Adipocyte (in vitro differentiated cells): Measurements from ENCODE around the gene DNAH14.
A peak's percentile ranks its signal among the peaks of the same experiment; 100 is the strongest.
"Not testable (repeated sequence)": the region's sequence is repeated elsewhere in the genome, so short reads cannot be mapped to it uniquely, and the experiment has no call there.

Experiments used
- DNase-seq: peaks from one replicate; pipeline ENCODE4 v3.0.0-alpha.2; 2015; ENCODE audit warnings: low read depth
- H3K27me3 ChIP-seq: replicated peaks from 2 replicates; pipeline ENCODE4 v1.7.0; 2013; ENCODE audit warnings: mild to moderate bottlenecking, low read length, moderate library complexity; ENCODE audit not compliant: control insufficient read depth, insufficient read depth
- H3K36me3 ChIP-seq: 2 replicates; pipeline ENCODE4 v1.7.0; 2013; ENCODE audit warnings: low read length, mild to moderate bottlenecking, moderate library complexity; ENCODE audit not compliant: control insufficient read depth, insufficient read depth, severe bottlenecking
- H3K4me1 ChIP-seq: 2 replicates; pipeline ENCODE4 v1.7.0; 2013; ENCODE audit warnings: mild to moderate bottlenecking, low read length, moderate library complexity; ENCODE audit not compliant: control insufficient read depth, insufficient read depth
- H3K4me3 ChIP-seq: 2 replicates; pipeline ENCODE4 v1.7.0; 2013; ENCODE audit warnings: mild to moderate bottlenecking, low read length, moderate library complexity
- H3K9ac ChIP-seq: 2 replicates; pipeline ENCODE4 v1.7.0; 2013; ENCODE audit warnings: mild to moderate bottlenecking, low read length, moderate library complexity
- H3K9me3 ChIP-seq: 2 replicates; pipeline ENCODE4 v1.7.0; 2013; ENCODE audit warnings: mild to moderate bottlenecking, low read length, moderate library complexity; ENCODE audit not compliant: control insufficient read depth

DNAH14 gene

DNA sequence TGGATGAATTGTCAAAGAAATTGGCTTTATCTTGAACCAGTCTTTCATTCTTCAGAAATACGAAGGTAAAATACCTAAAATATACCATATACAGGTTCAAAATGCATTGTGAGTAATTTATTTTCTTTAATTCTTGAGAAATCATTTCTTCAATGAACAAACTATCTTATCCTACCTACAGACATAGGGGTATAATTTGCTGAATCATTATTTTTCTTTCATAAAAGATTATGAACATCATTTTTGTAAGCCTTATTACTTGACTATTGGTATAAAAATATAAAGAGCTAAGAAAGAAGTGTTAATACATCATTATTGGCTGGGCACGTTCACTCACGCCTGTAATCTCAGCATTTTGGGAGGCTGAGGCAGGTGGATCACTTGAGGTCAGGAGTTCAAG is 167.7 kb downstream of the DNAH14 start:
- no peak overlapping the region for H3K4me3 ChIP-seq
- H3K4me1 ChIP-seq, result no peaks in the 10 kb centered on the region
- H3K27me3 ChIP-seq, result no peaks in the 10 kb centered on the region
- H3K9me3 ChIP-seq, result peaks cover 16% of the 10 kb centered on the region
- no peak for DNase-seq
- no peaks in the 10 kb centered on the region for H3K36me3 ChIP-seq
- no peak overlapping the region for H3K9ac ChIP-seq

DNA sequence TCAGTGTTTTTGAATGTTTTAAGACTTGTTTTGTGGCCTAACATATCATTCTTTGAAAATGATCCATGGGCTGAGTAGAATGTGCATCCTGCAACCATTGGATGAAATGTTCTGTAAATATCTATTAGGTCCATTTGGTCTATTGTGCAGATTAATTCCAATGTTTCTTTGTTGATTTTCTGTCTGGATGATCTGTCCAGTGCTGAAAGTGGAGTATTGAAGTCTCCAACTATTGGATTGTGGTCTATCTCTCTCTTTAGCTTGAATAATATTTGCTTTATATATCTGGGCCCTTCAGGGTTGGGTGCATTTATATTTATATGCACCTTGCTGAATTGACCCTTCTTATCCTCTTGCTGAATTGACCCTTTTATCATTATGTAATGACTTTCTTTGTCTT is 181.5 kb downstream of the DNAH14 start:
- Histone ChIP-seq H3K27me3 (no peaks in the 10 kb centered on the region), H3K4me3 (no peak overlapping the region), H3K4me1 (no peaks in the 10 kb centered on the region), H3K9ac (no peak overlapping the region), H3K9me3 (no peaks in the 10 kb centered on the region), H3K36me3 (no peaks in the 10 kb centered on the region)
- no peak for DNase-seq

DNA sequence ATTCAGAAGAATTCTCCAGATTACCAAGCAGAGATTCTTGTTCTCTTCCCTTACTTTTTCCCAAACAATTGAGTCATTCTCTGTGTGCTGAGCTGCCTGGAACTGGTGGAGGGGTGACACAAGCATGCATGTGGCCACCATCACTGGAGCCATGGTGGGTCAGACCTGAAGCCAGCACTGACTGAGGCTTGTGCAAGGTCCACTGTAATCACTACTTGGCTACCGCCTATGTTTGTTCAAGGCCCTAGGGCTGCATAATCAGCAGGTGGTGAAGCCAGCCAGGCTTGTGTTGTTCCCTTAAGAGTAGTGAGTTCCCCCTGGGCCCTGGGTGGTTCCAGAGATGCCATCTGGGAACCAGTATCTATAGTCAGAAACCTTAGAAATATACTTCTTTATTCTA is 183.8 kb downstream of the DNAH14 start:
- Histone ChIP-seq H3K4me3 (no peak overlapping the region), H3K36me3 (no peaks in the 10 kb centered on the region), H3K4me1 (no peaks in the 10 kb centered on the region), H3K9ac (no peak overlapping the region), H3K9me3 (no peaks in the 10 kb centered on the region), H3K27me3 (no peaks in the 10 kb centered on the region)
- DNase-seq, result no peak

DNA sequence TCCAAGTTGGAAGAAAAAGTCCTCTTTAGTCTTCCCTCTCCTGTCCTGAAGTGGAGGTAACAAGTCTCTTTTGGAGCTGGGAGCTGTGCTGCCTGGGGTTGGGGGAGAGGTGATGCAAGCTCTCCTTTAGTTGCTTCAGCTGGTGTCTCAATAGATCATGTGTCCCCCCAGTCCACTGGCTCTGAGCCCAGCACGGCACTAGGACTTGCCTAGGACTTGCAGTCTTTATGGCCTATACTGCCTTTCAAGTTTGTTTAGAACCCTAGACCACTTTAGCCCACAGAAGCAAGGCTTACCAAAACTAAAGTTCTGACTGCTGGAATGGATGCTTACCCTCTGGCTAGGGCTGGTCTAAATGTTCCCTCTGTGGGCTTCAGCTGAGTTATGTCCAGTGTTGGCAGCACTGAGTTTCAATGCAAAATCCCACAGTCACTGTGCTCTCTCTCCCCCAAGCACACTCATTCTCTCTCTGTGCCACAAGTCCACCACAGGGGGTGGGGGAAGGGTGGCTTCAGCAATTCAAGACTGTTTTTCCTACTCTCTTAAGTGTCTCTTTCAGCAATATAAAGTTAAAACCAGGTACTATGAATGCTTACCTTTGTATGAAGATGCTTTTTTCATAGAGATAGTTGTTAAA is 185.0 kb downstream of the DNAH14 start:
- no peaks in the 10 kb centered on the region for H3K27me3 ChIP-seq
- no peaks in the 10 kb centered on the region for H3K9me3 ChIP-seq
- H3K36me3 ChIP-seq, result no peaks in the 10 kb centered on the region
- H3K4me1 ChIP-seq, result no peaks in the 10 kb centered on the region
- H3K4me3 ChIP-seq, result no peak overlapping the region
- DNase-seq, result no peak
- no peak overlapping the region for H3K9ac ChIP-seq

DNA sequence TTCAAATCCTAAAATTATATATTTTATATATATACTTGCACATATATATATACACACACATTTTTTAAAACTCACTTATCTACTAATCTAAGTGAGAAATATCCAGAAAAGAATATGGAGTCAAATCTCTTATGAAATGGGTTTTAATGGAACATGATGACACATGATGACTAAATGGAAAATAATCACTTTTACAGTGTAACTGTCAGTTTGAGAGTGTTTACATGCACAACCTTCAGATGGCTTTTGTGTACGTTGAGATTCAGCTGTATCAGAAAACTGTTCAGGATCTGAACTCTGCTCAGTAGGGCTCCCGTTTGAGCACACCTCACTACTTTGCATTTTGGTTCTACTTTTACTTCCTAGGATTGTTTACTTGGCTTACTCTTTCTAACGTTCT is 189.8 kb downstream of the DNAH14 start:
- Histone ChIP-seq H3K9ac (no peak overlapping the region), H3K27me3 (no peaks in the 10 kb centered on the region), H3K4me3 (no peak overlapping the region), H3K36me3 (no peaks in the 10 kb centered on the region), H3K4me1 (peaks cover 2% of the 10 kb centered on the region), H3K9me3 (no peaks in the 10 kb centered on the region)
- DNase-seq, result peak; percentile 1

DNA sequence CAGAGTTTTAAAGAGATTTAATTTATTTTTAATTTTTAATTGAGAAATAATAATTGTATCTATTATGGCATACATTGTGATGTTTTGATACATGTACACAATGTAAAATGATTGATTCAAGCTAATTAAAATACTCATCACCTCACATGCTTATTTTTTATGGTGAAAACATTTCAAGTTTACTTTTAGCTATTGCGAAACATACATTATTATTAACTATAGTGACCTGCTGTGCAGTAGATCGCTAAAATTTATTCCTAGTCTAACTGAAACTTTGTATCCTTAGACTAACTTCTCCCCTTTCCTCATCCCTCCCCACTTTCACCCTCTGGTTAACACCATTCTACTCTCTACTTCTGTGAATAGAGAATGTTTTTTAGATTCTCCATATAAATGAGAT is 191.6 kb downstream of the DNAH14 start:
- Histone ChIP-seq H3K9me3 (peaks cover 6% of the 10 kb centered on the region), H3K36me3 (peaks cover 5% of the 10 kb centered on the region), H3K27me3 (no peaks in the 10 kb centered on the region), H3K9ac (no peak overlapping the region), H3K4me3 (no peak overlapping the region), H3K4me1 (peaks cover 2% of the 10 kb centered on the region)
- no peak for DNase-seq

DNA sequence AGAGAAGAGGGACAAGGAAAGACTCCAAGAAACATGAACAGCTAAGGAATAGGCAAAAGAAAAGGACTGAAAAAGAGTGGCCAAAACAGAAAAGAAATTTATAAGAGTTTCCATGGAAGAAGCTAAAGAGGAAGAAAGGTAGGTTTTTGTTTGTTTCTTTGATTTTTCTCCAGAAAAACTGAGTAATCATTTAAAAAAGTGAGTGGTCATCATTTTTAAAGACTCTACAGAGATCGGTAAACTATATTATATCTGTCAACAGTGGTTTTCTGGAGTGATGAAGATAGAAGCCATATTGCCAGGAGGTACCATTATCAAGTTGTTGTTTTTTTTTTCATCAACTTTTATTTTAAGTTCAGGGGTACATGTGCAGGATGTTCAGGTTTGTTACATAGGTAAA is 202.4 kb downstream of the DNAH14 start:
- no peak overlapping the region for H3K9ac ChIP-seq
- H3K4me1 ChIP-seq, result no peaks in the 10 kb centered on the region
- no peak for DNase-seq
- H3K9me3 ChIP-seq, result peaks cover 20% of the 10 kb centered on the region
- H3K4me3 ChIP-seq, result no peak overlapping the region
- no peaks in the 10 kb centered on the region for H3K27me3 ChIP-seq
- no peaks in the 10 kb centered on the region for H3K36me3 ChIP-seq

DNA sequence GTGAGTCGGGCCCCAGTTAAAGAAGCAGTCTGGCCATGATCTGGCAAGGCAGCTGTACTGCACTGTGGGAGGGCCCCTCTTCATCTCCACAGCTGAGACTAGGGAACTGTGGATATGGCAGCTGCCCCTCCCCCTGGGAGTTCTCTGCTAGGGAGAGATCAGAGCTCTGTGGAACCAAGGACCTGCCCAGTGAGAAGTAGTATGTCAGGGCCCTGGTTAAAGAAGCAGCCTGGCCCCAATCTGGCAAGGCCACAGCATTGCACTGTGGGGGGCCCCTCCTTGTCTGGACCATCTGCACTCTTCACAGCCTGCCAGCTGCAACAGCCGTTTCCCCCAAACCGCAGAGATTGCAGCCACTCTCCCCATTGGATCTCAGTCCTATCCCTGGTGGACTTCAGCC is 208.5 kb downstream of the DNAH14 start:
- DNase-seq, result no peak
- H3K4me3 ChIP-seq, result no peak overlapping the region
- H3K9ac ChIP-seq, result no peak overlapping the region
- H3K9me3 ChIP-seq, result peaks cover 20% of the 10 kb centered on the region
- no peaks in the 10 kb centered on the region for H3K4me1 ChIP-seq
- no peaks in the 10 kb centered on the region for H3K27me3 ChIP-seq
- no peaks in the 10 kb centered on the region for H3K36me3 ChIP-seq

DNA sequence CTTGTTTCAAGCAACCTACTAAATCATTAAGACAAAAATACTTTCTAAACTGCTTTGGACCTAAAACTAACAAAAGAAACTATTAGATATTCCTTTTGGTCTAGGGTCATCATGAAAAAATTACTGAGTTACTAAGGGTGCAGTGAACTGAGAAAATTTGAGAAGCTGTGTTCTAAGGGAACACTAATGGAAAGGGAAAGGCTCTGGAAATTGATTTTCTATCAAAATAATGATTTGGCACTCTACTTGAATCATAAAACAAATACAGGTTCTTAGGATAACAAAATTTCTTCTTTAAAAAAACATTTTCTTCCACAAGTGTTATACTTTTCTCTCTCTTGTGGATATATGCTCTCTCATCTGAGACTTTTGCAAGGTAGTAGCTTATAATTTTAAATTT is 213.5 kb downstream of the DNAH14 start:
- Histone ChIP-seq H3K27me3 (no peaks in the 10 kb centered on the region), H3K36me3 (no peaks in the 10 kb centered on the region), H3K4me1 (no peaks in the 10 kb centered on the region), H3K9me3 (no peaks in the 10 kb centered on the region), H3K9ac (no peak overlapping the region), H3K4me3 (no peak overlapping the region)
- DNase-seq, result no peak

DNA sequence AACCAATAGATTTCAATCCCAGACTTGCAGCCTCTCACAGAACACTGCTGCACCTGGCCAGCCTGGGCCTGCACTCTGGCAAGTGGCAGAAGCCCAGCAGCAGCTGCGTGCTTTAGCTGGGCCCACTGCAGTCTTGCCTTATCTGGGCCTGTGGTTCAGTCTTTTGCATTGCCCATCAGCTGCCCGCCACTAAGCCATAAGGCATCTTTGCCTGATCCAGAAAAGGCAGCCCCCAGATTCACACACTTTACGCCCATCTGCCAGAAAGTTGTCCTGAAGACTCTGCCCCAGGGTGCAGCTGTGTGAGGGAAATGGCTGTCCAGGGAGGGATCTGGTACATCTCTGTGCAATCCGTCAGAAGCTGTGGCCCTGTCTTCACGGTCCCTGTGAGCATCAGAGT is 217.0 kb downstream of the DNAH14 start:
- H3K9ac ChIP-seq, result no peak overlapping the region
- no peak overlapping the region for H3K4me3 ChIP-seq
- no peaks in the 10 kb centered on the region for H3K9me3 ChIP-seq
- H3K4me1 ChIP-seq, result no peaks in the 10 kb centered on the region
- no peaks in the 10 kb centered on the region for H3K27me3 ChIP-seq
- no peak for DNase-seq
- no peaks in the 10 kb centered on the region for H3K36me3 ChIP-seq

DNA sequence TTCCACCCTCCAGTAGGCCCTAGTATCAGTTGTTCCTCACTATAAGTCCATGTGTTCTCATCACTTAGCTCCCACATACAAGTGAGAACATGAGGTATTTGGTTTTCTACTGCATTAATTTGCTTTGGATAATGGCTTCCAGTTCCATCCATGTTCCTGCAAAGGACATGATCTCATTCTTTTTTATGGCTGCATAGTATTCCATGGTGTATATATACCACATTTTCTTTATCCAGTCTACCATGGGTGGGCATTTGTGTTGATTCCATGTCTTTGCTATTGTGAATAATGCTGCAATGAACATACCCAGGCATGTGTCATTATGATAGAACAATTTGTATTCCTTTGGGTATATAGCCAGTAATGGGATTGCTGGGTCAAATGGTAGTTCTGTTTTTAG is 218.3 kb downstream of the DNAH14 start:
- H3K4me1 ChIP-seq, H3K4me3 ChIP-seq, H3K9ac ChIP-seq, H3K27me3 ChIP-seq, DNase-seq, H3K9me3 ChIP-seq, H3K36me3 ChIP-seq: not testable (repeated sequence)

DNA sequence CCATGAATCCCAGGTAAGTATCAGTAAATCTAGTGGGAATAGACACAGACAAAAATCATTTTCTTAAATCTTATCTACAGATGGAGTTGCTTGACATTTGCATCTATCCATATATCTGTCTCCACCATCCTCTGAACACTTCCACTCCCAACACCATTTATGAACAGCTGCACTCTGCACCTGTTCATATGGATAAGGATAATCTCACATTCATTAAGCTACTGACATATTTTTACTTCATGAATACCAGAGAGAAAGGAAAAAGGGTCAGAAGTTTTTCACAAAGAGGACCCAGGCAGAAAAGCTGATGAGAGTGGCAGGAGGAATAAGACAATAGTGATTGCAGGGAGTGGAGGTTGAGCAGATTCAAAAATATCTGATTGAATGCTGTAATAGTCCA is 222.6 kb downstream of the DNAH14 start:
- no peak for DNase-seq
- Histone ChIP-seq H3K4me3 (no peak overlapping the region), H3K9me3 (no peaks in the 10 kb centered on the region), H3K27me3 (no peaks in the 10 kb centered on the region), H3K4me1 (no peaks in the 10 kb centered on the region), H3K9ac (no peak overlapping the region), H3K36me3 (peaks cover 3% of the 10 kb centered on the region)
